Mucosa of descending colon (tissue), 3 donors: ENCODE results near the gene GRIN2A. TPM values are rescaled to one million over a fixed set of nuclear protein-coding genes. Genes with fewer than 3 reads are reported as not detected.

Experiments
- ATAC-seq: fragments of 200-7000 bp; cut with Tn5 transposase; one replicate; pipeline ENCODE4 v1.9.1; 2020; ENCODE audit warnings: mild to moderate bottlenecking, moderate library complexity
- DNase-seq, 3 donors: peaks; one replicate each; pipeline ENCODE4 v3.0.0-alpha.2; 2020
- H3K36me3 ChIP-seq: fragments of 200-600 bp; one replicate; pipeline ENCODE4 v1.8.0; 2021; ENCODE audit warnings: low read depth, mild to moderate bottlenecking
- H3K4me1 ChIP-seq: fragments of 200-600 bp; one replicate; pipeline ENCODE4 v1.8.0; 2021; ENCODE audit warnings: low read depth, mild to moderate bottlenecking
- H3K4me3 ChIP-seq: fragments of 200-600 bp; one replicate; pipeline ENCODE4 v1.8.0; 2021; ENCODE audit warnings: mild to moderate bottlenecking
- H3K9me3 ChIP-seq: fragments of 200-600 bp; one replicate; pipeline ENCODE4 v1.8.0; 2021; ENCODE audit warnings: mild to moderate bottlenecking
- CTCF ChIP-seq: fragments of 200-600 bp; IDR thresholded peaks from one replicate; pipeline ENCODE4 v1.8.0; 2022; ENCODE audit warnings: antibody characterized with exemption, mild to moderate bottlenecking
- intact Hi-C, 2 donors: fragments of 100-400 bp; cut with DNase I in 1 of 2; cut with micrococcal nuclease in 1 of 2; formaldehyde crosslinking; loops; one replicate each; pipeline versions ENCODE4 v1.11.0 to v1.11.1; 2022; cut with DNase I, micrococcal nuclease
- total RNA-seq, 3 donors: library from RNA; stranded (reverse); fragmentation: NEBNext Ultra II Directional in 2 of 3; extraction: Animal tissue kit (Norgen Biotek cat#: 25700) in 2 of 3; gene quantifications; one replicate each; pipeline versions ENCODE4 v1.2.1 to v1.2.4, GENCODE V29; 2021 to 2023
- donor health status: DM: no; HTN: no; CAD: no; lungs with moderate emphysema.
- donor health status: DM: no; HTN: no; CAD: no.
- donor health status: DM: no; HTN: yes; CAD: no.

The GRIN2A gene
- total RNA-seq, 3 donors from 2014 or later: 0.39 to 0.57 (median 0.49) TPM

GRCh38 chr16:10213748-10214147 lies 31.5 kb upstream of the GRIN2A start:
- H3K4me1 ChIP-seq: no peaks in the 10 kb centered on the region
- H3K4me3 ChIP-seq: no peak overlapping the region
- TF ChIP-seq CTCF: no peak
- H3K36me3 ChIP-seq: no peaks in the 10 kb centered on the region
- no peaks in the 10 kb centered on the region for H3K9me3 ChIP-seq
- intact Hi-C loops: no loop called here
- ATAC-seq (no peak), DNase-seq (no peak)

GRCh38 chr16:10210944-10211343 lies 28.7 kb upstream of the GRIN2A start:
- Histone ChIP-seq H3K9me3 (no peaks in the 10 kb centered on the region), H3K4me1 (no peaks in the 10 kb centered on the region), H3K36me3 (no peaks in the 10 kb centered on the region), H3K4me3 (no peak overlapping the region)
- intact Hi-C loops: no loop called here
- TF ChIP-seq CTCF: no peak
- ATAC-seq (no peak), DNase-seq (no peak)

GRCh38 chr16:10206865-10207264 lies 24.6 kb upstream of the GRIN2A start:
- H3K36me3 ChIP-seq: no peaks in the 10 kb centered on the region
- intact Hi-C loops: no loop called here
- no peaks in the 10 kb centered on the region for H3K4me1 ChIP-seq
- ATAC-seq (no peak), DNase-seq (no peak)
- H3K9me3 ChIP-seq: no peaks in the 10 kb centered on the region
- H3K4me3 ChIP-seq: no peak overlapping the region
- TF ChIP-seq CTCF: no peak

- Histone ChIP-seq H3K4me1 (no peaks in the 10 kb centered on the region), H3K9me3 (no peaks in the 10 kb centered on the region), H3K36me3 (no peaks in the 10 kb centered on the region), H3K4me3 (no peak overlapping the region)
- no peak for TF ChIP-seq CTCF
- DNase-seq (no peak), ATAC-seq (no peak)
- intact Hi-C loops: no loop called here
Observed at GRCh38 chr16:10206215-10206614, 24.0 kb upstream of the GRIN2A start.

GRCh38 chr16:10205688-10206087 lies 23.5 kb upstream of the GRIN2A start:
- DNase-seq: no peak
- Histone ChIP-seq H3K4me1 (no peaks in the 10 kb centered on the region), H3K4me3 (no peak overlapping the region), H3K36me3 (no peaks in the 10 kb centered on the region), H3K9me3 (no peaks in the 10 kb centered on the region)
- ATAC-seq: no peak
- intact Hi-C loops: no loop called here
- TF ChIP-seq CTCF: no peak

GRCh38 chr16:10202649-10203048 lies 20.4 kb upstream of the GRIN2A start:
- no peak for ATAC-seq
- intact Hi-C loops: no loop called here
- DNase-seq: no peak

More at GRCh38 chr16:10202649-10203048, 20.4 kb upstream of the GRIN2A start:
- no peaks in the 10 kb centered on the region for H3K36me3 ChIP-seq
- H3K4me3 ChIP-seq: no peak overlapping the region
- no peak for TF ChIP-seq CTCF
- no peaks in the 10 kb centered on the region for H3K9me3 ChIP-seq
- no peaks in the 10 kb centered on the region for H3K4me1 ChIP-seq
